IMR-90 (cell line): ENCODE data around the gene ZEB2. TPM values are rescaled to one million over a fixed set of nuclear protein-coding genes. Genes with fewer than 3 reads are reported as not detected.

Source experiments
- ATAC-seq: fragments of 200-7000 bp; cut with Tn5 transposase; 2 replicates; pipeline ENCODE4 v1.9.1; 2020; ENCODE audit warnings: low read depth, mild to moderate bottlenecking, moderate library complexity
- BruUV-seq: library from RNA; stranded (reverse); fragments of 400-500 nt; replicated peaks from 2 replicates; lab custom pipeline; 2021; lab: Mats Ljungman, UMichigan
- CTCF ChIA-PET: fragments of 300-600 bp; formaldehyde crosslinking; extraction: SDS; loops from one replicate; lab custom pipeline; 2021; ENCODE audit warnings: antibody characterized with exemption; lab: Yijun Ruan, JAX
- POLR2A ChIA-PET: fragments of 300-600 bp; sonication (Branson Sonifier 250); formaldehyde crosslinking; loops from one replicate; lab custom pipeline; 2022; ENCODE audit warnings: antibody characterized with exemption; ENCODE audit not compliant: unreplicated experiment; lab: Charles Lee
- DNase-seq: peaks from one replicate; pipeline ENCODE4 v3.0.0; 2013
- H2AFZ ChIP-seq: replicated peaks from 2 replicates; pipeline ENCODE3; 2013; ENCODE audit warnings: low read length, mild to moderate bottlenecking; ENCODE audit not compliant: poor library complexity
- H2AK5ac ChIP-seq: 2 replicates; pipeline ENCODE4 v1.6.1; 2013; ENCODE audit warnings: low read depth, low read length, inconsistent platforms
- H2AK9ac ChIP-seq: replicated peaks from 2 replicates; pipeline ENCODE3; 2013; ENCODE audit warnings: mild to moderate bottlenecking, low read depth, low read length, moderate library complexity; ENCODE audit not compliant: poor library complexity
- H2BK120ac ChIP-seq: 2 replicates; pipeline ENCODE4 v1.6.1; 2013; ENCODE audit warnings: low read depth, low read length, inconsistent platforms
- H2BK15ac ChIP-seq: 3 replicates; pipeline ENCODE4 v1.6.1; 2013; ENCODE audit warnings: low read depth, low read length, inconsistent platforms
- H2BK20ac ChIP-seq: 2 replicates; pipeline ENCODE4 v1.6.1; 2013; ENCODE audit warnings: low read depth, mild to moderate bottlenecking, inconsistent platforms, low read length, moderate library complexity
- H2BK5ac ChIP-seq: 2 replicates; pipeline ENCODE4 v1.6.1; 2013; ENCODE audit warnings: mild to moderate bottlenecking, low read depth, low read length, inconsistent platforms; ENCODE audit not compliant: poor library complexity, severe bottlenecking
- H3K14ac ChIP-seq: replicated peaks from 2 replicates; pipeline ENCODE4 v1.6.1; 2013; ENCODE audit warnings: low read depth, low read length, inconsistent platforms
- H3K18ac ChIP-seq: 2 replicates; pipeline ENCODE4 v1.6.1; 2013; ENCODE audit warnings: low read depth, low read length, control low read depth
- H3K23ac ChIP-seq: 2 replicates; pipeline ENCODE4 v1.6.1; 2013; ENCODE audit warnings: low read depth, low read length, inconsistent platforms
- H3K27ac ChIP-seq: 2 replicates; pipeline ENCODE4 v1.5.1; 2013; ENCODE audit warnings: mild to moderate bottlenecking, control low read depth, low read length; ENCODE audit not compliant: insufficient read depth
- H3K27me3 ChIP-seq: 2 replicates; pipeline ENCODE4 v1.6.1; 2013; ENCODE audit warnings: low read length; ENCODE audit not compliant: control insufficient read depth, insufficient read depth
- H3K36me3 ChIP-seq: 2 replicates; pipeline ENCODE4 v1.6.1; 2013; ENCODE audit warnings: low read length, mixed read lengths; ENCODE audit not compliant: control insufficient read depth, insufficient read depth
- H3K4ac ChIP-seq: 2 replicates; pipeline ENCODE4 v1.6.1; 2013; ENCODE audit warnings: low read depth, low read length, inconsistent platforms
- H3K4me1 ChIP-seq: 2 replicates; pipeline ENCODE4 v1.6.1; 2013; ENCODE audit warnings: low read length, mixed read lengths; ENCODE audit not compliant: control insufficient read depth, insufficient read depth
- H3K4me2 ChIP-seq: 2 replicates; pipeline ENCODE4 v1.6.1; 2013; ENCODE audit warnings: low read depth, mild to moderate bottlenecking, control low read depth, low read length, moderate library complexity
- H3K4me3 ChIP-seq: 2 replicates; pipeline ENCODE4 v1.5.1; 2013; ENCODE audit warnings: low read depth, mild to moderate bottlenecking, control low read depth, low read length, moderate library complexity; ENCODE audit not compliant: insufficient read depth
- H3K56ac ChIP-seq: 2 replicates; pipeline ENCODE4 v1.6.1; 2013; ENCODE audit warnings: low read length, inconsistent platforms; ENCODE audit not compliant: insufficient read depth; ENCODE audit errors: extremely low read depth
- H3K79me1 ChIP-seq, 2 experiments: 2 replicates each; pipeline ENCODE4 v1.6.1; 2013; ENCODE audit warnings: low read length in 2 of 2, inconsistent platforms in 1 of 2, low read depth in 1 of 2
- H3K9ac ChIP-seq: 2 replicates; pipeline ENCODE4 v1.6.1; 2013; ENCODE audit warnings: low read depth, low read length, control low read depth
- H3K9me1 ChIP-seq: 2 replicates; pipeline ENCODE4 v1.6.1; 2013; ENCODE audit warnings: low read length, inconsistent platforms; ENCODE audit not compliant: insufficient read depth
- H3K9me3 ChIP-seq: 2 replicates; pipeline ENCODE4 v1.6.1; 2013; ENCODE audit warnings: low read length; ENCODE audit not compliant: control insufficient read depth, insufficient read depth
- H4K20me1 ChIP-seq: 2 replicates; pipeline ENCODE4 v1.6.1; 2013; ENCODE audit warnings: low read length, inconsistent platforms; ENCODE audit not compliant: insufficient read depth
- H4K5ac ChIP-seq: 2 replicates; pipeline ENCODE4 v1.6.1; 2013; ENCODE audit warnings: mild to moderate bottlenecking, low read depth, low read length, control low read depth
- H4K8ac ChIP-seq, 2 experiments: 2 replicates each; pipeline ENCODE4 v1.6.1; 2013; ENCODE audit warnings: low read depth in 2 of 2, low read length in 2 of 2, control low read depth in 1 of 2, inconsistent platforms in 1 of 2
- H4K91ac ChIP-seq: 2 replicates; pipeline ENCODE4 v1.6.1; 2013; ENCODE audit warnings: low read depth, low read length, inconsistent platforms; ENCODE audit not compliant: insufficient read depth
- BHLHE40 ChIP-seq: fragments of 150-350 bp; IDR thresholded peaks from 2 replicates; pipeline ENCODE4 v1.6.1; 2016; ENCODE audit warnings: mild to moderate bottlenecking, low read depth, low read length
- ELK1 ChIP-seq: fragments of 150-350 bp; IDR thresholded peaks from 2 replicates; pipeline ENCODE4 v1.6.1; 2016; ENCODE audit warnings: low read depth, mild to moderate bottlenecking, low read length, moderate library complexity, borderline replicate concordance
- FOS ChIP-seq: fragments of 150-350 bp; IDR thresholded peaks from 2 replicates; pipeline ENCODE4 v1.6.1; 2016; ENCODE audit warnings: low read depth, low read length
- MAFK ChIP-seq: IDR thresholded peaks from 2 replicates; pipeline ENCODE4 v1.6.1; 2012; ENCODE audit warnings: low read depth, low read length, improper control_type of control experiment
- RAD21 ChIP-seq: IDR thresholded peaks from 2 replicates; pipeline ENCODE4 v1.6.1; 2012; ENCODE audit warnings: low read length, improper control_type of control experiment
- RFX5 ChIP-seq: IDR thresholded peaks from 2 replicates; pipeline ENCODE4 v1.8.0; 2012; ENCODE audit warnings: low read depth, mild to moderate bottlenecking, low read length, moderate library complexity
- SMC3 ChIP-seq: fragments of 150-350 bp; IDR thresholded peaks from 2 replicates; pipeline ENCODE4 v1.6.1; 2016; ENCODE audit warnings: low read depth, mild to moderate bottlenecking, antibody characterized with exemption, low read length, moderate library complexity
- USF2 ChIP-seq: fragments of 150-350 bp; IDR thresholded peaks from 2 replicates; pipeline ENCODE4 v1.6.1; 2017; ENCODE audit warnings: mild to moderate bottlenecking, antibody characterized with exemption, low read length, low read depth
- WGBS, 2 experiments: methylation state at CpG; one replicate each; pipeline versions ENCODE4 v1.1.5 to v1.1.7; 2013; ENCODE audit warnings: missing lambda C conversion rate in 2 of 2; ENCODE audit not compliant: insufficient read length in 1 of 2; ENCODE audit errors: extremely low coverage in 2 of 2; 5-methylcytosine and 5-hydroxymethylcytosine counted together
- dilution Hi-C: fragments of 300-500 bp; cut with HindIII; formaldehyde crosslinking; loops from one replicate; pipeline ENCODE4 v1.14.3; 2018; ENCODE audit warnings: low sequenced_read_pairs; ENCODE audit not compliant: unreplicated experiment
- in situ Hi-C: fragments of 300-500 bp; cut with MboI; formaldehyde crosslinking; loops from 3 replicates; pipeline ENCODE4 v1.14.3; 2019; ENCODE audit warnings: low sequenced_read_pairs, inconsistent platforms, mixed read lengths
- intact Hi-C: fragments of 100-400 bp; cut with micrococcal nuclease; formaldehyde crosslinking; loops from 2 replicates; pipeline ENCODE4 v1.10.0; 2022
- polyA plus RNA-seq, 3 experiments: library from polyadenylated mRNA; depleted of rRNA; stranded (reverse); fragments of >200 nt; gene quantifications; 2 replicates each; pipeline ENCODE4 v1.2.3, GENCODE V29; 2012; ENCODE audit warnings: low replicate concordance in 1 of 3
- total RNA-seq: library from RNA; depleted of rRNA; stranded (reverse); fragments of >200 nt; gene quantifications from 2 replicates; pipeline ENCODE4 v1.2.3, GENCODE V29; 2012

The ZEB2 gene
- total and polyA plus RNA-seq, 2 of the 4 experiments (the other 2 are of a cell fraction) = 22.4 to 50.9 TPM

GRCh38 chr2:144454466-144455287 is 65.2 kb downstream of the ZEB2 start:
- peak overlapping the region; percentile 28; the same call in 1 of the 2 replicates for H3K27ac ChIP-seq
- peak overlapping the region; percentile 69 for H2BK120ac ChIP-seq
- no peak overlapping the region for H3K4me3 ChIP-seq
- peak overlapping the region; percentile 87 for H3K4ac ChIP-seq
- peak overlapping the region; percentile 67 for H2BK5ac ChIP-seq
- H4K8ac ChIP-seq = peak overlapping the region; percentile 18 to 75
- 0 out of 2 replicates have a peak, but pooled peaks cover under 1% of the 10 kb centered on the region for H4K20me1 ChIP-seq
- dilution Hi-C loops = no loop called here
- TF ChIP-seq RAD21 = no peak
- no peak for TF ChIP-seq ELK1
- TF ChIP-seq SMC3 = no peak
- TF ChIP-seq USF2 = no peak
- TF ChIP-seq RFX5 = no peak
- TF ChIP-seq FOS = no peak
- TF ChIP-seq MAFK = no peak
- TF ChIP-seq BHLHE40 = no peak
- POLR2A ChIA-PET = no interaction called here
- H3K56ac ChIP-seq = 0 out of 2 replicates have a peak overlapping the region, but pooled peaks have one; percentile 7
- H3K79me1 ChIP-seq = peaks cover 23 to 47% of the 10 kb centered on the region in 2 experiments
- H4K91ac ChIP-seq = peak overlapping the region; percentile 80
- no TSS peak for BruUV-seq
- peak overlapping the region; percentile 21; the same call in 1 of the 3 replicates for H2BK15ac ChIP-seq
- H3K36me3 ChIP-seq = no peaks in the 10 kb centered on the region
- peak overlapping the region; percentile 47; the same call in 1 of the 2 replicates for H3K9ac ChIP-seq
- H3K9me3 ChIP-seq = no peaks in the 10 kb centered on the region
- no peak overlapping the region for H2AK9ac ChIP-seq
- in situ Hi-C loops = no loop called here
- H2AK5ac ChIP-seq = peak overlapping the region; percentile 78
- CTCF ChIA-PET = no interaction called here
- WGBS, 2 experiments = 19% methylated on average over 3 of the region's 8 CpGs; no CpG with 5 or more reads in 1 of the 2 experiments
- peak overlapping the region; percentile 83 for H3K14ac ChIP-seq
- H2AFZ ChIP-seq = peak overlapping the region; percentile 37
- H3K9me1 ChIP-seq = no peaks in the 10 kb centered on the region; the same call in none of the 2 replicates
- intact Hi-C loops = loop anchor here (5.0 kb wide), 1 partner anchor 122 kb away; a partner anchor contains a TSS
- peak overlapping the region; percentile 45 for H2BK20ac ChIP-seq
- peak overlapping the region; percentile 95 for H3K18ac ChIP-seq
- H3K23ac ChIP-seq = peak overlapping the region; percentile 79
- DNase-seq (peak; percentile 29), ATAC-seq (no peak)
- peaks cover 19% of the 10 kb centered on the region for H3K4me1 ChIP-seq
- no peaks in the 10 kb centered on the region for H3K27me3 ChIP-seq
- H3K4me2 ChIP-seq = peak overlapping the region; percentile 80
- peak overlapping the region; percentile 68 for H4K5ac ChIP-seq
